Measurements from ENCODE around the gene TBC1D9B. TPM values are rescaled to one million over a fixed set of nuclear protein-coding genes. Genes with fewer than 3 reads are reported as not detected.

TBC1D9B gene
- total and polyA plus RNA-seq, 9 of the 15 experiments (the other 6 are each of a cell fraction or from before 2014, with no cell fraction given): 2.9 to 59.1 (median 33.5) TPM

GRCh38 chr5:179837076-179838011 is 70.4 kb downstream of the TBC1D9B start (continued):
- TF ChIP-seq MLLT1 (IDR thresholded peaks at IDR 0.05) (no peak), ZFX (CRISPR knock-in tag; IDR thresholded peaks at IDR 0.05) (peak; percentile 27), RBM17 (IDR thresholded peaks at IDR 0.05; ENCODE audit: borderline replicate concordance, low read depth, low read length) (no peak), ZNF79 (CRISPR knock-in tag; IDR thresholded peaks at IDR 0.05; ENCODE audit: low read depth) (no peak), ZNF655 (CRISPR knock-in tag; IDR thresholded peaks at IDR 0.05) (no peak), TEAD1 (CRISPR knock-in tag; IDR thresholded peaks at IDR 0.05) (no peak), ZNF41 (CRISPR knock-in tag; conservative IDR thresholded peaks at IDR 0.05) (0 out of 2 replicates have a peak, but pooled peaks have one; percentile 42), ZNF766 (CRISPR knock-in tag; conservative IDR thresholded peaks at IDR 0.05) (no peak), E2F5 (CRISPR knock-in tag; IDR thresholded peaks at IDR 0.05) (no peak), ZNF695 (CRISPR knock-in tag; IDR thresholded peaks at IDR 0.05) (0 out of 2 replicates have a peak, but pooled peaks have one; percentile 52), ZNF668 (CRISPR knock-in tag; IDR thresholded peaks at IDR 0.05) (no peak), REST (IDR thresholded peaks at IDR 0.05; ENCODE audit: borderline replicate concordance) (0 out of 2 replicates have a peak, but pooled peaks have one; percentile 4), REST (CRISPR knock-in tag; IDR thresholded peaks at IDR 0.05; ENCODE audit: low read depth) (0 out of 2 replicates have a peak, but pooled peaks have one; percentile 50), EP400 (IDR thresholded peaks at IDR 0.05) (no peak), ZNF764 (CRISPR knock-in tag; IDR thresholded peaks at IDR 0.05; ENCODE audit: low read depth) (no peak)

Data from K562 (cell line).